Sigmoid colon (tissue), 4 donors: Measurements from ENCODE around the gene CEP112.

Experiments
- EP300 ChIP-seq, 4 donors: sonication (generic); formaldehyde crosslinking; IDR thresholded peaks; one replicate each; pipeline ENCODE4 v1.6.1; 2017; ENCODE audit warnings: antibody characterized with exemption in 4 of 4
- POLR2A ChIP-seq, 2 donors: fragments of 450-650 bp; IDR thresholded peaks; one replicate each; pipeline ENCODE4 v1.6.1; 2016; ENCODE audit warnings: antibody characterized with exemption in 2 of 2, mild to moderate bottlenecking in 2 of 2, moderate library complexity in 2 of 2
- POLR2AphosphoS5 ChIP-seq, 4 donors: sonication (generic); formaldehyde crosslinking; IDR thresholded peaks; one replicate each; pipeline ENCODE4 v1.6.1; 2017; ENCODE audit warnings: antibody characterized with exemption in 4 of 4
- TF ChIP-seq, protein P1 (sequence below), 4 experiments: fragments of 450-650 bp in 3 of 4; fragments of 200-600 bp in 1 of 4; IDR thresholded peaks; one replicate each; pipeline ENCODE4 v1.5.1; 2016 to 2019; ENCODE audit warnings: antibody characterized with exemption in 4 of 4, mild to moderate bottlenecking in 3 of 4, moderate library complexity in 2 of 4

DNA sequence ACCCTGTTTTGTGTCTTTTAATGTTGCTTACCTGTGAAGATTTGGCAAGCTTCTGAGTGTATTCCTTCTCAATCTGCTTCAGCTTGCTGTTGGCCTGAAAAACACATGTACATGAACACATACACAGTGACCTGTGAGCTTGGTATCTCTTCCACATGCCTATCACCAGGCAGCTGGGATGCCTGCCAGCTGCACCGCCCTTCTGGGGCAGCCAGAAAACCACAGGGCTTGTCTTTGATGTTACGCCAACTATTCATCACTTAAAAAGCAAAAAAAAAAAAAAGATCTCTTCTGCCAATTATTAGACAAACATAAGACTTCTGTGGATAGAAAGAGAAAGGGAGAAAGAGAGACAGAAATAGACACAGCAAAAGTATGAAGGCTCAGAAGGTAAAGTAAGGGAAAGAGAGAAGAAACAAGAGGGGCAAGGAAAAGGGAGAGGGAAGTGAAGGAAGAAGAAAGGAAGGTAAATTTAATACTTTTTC lies 441.3 kb downstream of the CEP112 start:
- TF ChIP-seq, protein P1, sequence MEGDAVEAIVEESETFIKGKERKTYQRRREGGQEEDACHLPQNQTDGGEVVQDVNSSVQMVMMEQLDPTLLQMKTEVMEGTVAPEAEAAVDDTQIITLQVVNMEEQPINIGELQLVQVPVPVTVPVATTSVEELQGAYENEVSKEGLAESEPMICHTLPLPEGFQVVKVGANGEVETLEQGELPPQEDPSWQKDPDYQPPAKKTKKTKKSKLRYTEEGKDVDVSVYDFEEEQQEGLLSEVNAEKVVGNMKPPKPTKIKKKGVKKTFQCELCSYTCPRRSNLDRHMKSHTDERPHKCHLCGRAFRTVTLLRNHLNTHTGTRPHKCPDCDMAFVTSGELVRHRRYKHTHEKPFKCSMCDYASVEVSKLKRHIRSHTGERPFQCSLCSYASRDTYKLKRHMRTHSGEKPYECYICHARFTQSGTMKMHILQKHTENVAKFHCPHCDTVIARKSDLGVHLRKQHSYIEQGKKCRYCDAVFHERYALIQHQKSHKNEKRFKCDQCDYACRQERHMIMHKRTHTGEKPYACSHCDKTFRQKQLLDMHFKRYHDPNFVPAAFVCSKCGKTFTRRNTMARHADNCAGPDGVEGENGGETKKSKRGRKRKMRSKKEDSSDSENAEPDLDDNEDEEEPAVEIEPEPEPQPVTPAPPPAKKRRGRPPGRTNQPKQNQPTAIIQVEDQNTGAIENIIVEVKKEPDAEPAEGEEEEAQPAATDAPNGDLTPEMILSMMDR (IDR thresholded peaks at IDR 0.05): no peak
- TF ChIP-seq POLR2A (IDR thresholded peaks at IDR 0.05) (no peak), POLR2AphosphoS5 (IDR thresholded peaks at IDR 0.05) (peak; percentile 19 to 66 (median 39)), EP300 (IDR thresholded peaks at IDR 0.05) (no peak)
